ENCODE data around the gene CDYL.

The CDYL gene

DNA sequence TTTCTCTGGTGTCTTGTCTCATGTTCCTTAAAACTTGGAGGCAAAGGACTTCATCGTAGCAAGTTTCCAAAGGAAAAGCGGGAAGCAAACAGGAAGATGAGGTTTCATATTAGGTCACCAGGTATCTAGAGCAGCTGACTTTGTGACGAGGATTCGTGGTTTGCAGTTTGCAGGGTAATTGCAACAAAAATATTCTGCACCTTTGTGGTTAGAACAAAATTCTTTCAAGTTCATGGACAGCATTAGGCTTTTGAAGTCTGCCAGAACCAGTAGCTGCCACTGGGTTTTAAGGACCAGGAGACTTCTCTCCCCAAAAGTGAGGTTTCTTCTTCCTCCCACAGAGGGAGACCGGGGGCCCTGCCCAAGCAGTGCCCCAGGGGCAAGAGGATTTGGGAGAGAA, 164.2 kb downstream of the CDYL start:
- DNase-seq: no peak

DNA sequence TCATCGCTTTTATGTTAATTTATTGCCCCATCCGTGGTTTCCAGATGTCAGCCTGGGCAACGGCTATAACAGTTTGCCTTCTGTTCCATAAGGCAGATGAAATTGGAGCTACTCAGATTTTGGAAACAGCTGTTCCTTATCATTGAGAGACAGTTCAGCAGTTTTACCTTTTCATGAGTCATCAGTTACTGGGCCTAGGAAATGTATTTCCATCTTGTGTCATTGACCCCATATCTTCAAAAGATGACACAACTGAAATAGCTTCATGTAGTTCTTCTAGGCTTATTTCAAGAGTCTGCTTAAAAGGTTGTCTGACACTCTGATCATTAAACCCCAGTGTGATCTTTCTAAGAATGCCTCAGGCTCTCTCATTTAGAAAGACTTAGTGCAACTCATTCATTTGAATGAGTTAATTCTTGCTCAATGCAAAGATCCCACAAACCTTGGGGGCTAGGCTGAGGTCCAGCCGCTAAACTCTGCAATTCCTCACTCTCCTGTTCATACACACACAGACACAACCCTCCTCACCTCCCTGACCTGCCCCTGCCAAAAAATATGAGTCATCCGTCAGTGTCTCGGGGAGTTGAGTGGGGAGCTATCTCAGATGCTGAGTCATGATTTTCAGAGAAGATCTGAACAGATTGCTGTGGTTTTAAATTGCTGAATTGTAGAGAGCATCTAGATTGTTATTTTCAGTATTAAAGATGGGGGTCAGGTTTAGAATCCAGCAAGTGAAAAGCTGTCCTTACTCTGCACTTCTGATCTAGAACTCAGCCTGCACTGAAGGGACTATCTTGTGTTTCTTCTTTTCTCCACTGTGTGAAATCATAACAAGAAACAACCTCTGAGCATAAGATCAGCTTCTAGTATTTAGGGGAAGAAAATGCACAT, 165.8 kb downstream of the CDYL start:
- no peak for DNase-seq

DNA sequence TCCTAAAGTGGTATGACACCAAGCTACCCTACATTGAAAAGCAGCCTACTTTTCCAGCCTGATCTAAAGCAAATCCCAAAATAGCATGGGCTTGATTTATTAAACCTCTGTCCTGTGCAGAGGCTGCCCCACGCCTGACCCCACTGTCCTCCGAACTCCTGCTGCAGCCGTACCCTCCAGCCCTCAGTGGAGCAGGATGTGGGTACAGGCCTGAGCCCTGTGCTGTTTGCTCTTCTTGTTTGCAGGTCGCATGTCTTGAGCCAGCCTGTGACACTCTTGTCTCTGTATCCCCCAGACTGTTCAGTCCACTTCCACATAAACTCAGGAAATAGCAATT, 166.4 kb downstream of the CDYL start:
- DNase-seq: no peak

DNA sequence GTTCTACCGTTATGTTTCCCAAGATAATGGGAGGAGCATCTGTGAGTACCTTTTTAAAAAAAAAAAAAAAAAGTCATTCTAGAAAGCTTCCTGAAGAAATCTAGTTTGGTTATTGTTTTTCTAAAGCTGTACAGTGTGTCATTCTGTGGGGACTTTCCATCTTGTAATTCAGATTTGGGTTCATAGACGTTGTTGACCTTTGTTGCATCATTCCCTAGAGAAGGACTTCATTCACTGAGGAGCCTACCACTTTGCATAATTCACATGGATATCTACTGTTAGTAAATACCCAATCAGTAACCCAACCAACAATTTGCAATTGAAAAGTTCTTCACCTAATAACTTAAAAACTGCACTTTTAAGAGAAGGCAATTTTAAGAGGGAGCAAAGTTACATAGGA, 167.5 kb downstream of the CDYL start:
- DNase-seq: no peak

DNA sequence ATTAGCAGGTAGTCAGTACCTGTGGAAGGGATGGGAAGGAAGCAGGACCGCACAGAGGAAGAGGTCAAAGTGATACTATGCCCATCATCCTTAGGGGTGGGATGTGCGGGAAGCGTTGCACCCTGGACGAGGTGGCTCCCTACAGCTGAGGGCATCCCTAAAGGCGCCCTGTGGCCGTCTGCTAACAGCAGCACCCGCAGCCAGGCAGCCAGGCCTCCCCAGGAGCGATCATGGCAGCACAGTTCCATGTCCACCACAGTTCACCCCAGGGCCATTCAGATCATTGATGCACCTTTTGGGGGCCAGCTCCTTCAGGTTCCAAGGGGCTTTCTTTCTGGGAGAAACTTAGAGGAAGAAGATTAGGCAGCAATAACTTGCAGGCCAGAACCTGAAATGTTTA, 168.1 kb downstream of the CDYL start:
- DNase-seq: no peak

DNA sequence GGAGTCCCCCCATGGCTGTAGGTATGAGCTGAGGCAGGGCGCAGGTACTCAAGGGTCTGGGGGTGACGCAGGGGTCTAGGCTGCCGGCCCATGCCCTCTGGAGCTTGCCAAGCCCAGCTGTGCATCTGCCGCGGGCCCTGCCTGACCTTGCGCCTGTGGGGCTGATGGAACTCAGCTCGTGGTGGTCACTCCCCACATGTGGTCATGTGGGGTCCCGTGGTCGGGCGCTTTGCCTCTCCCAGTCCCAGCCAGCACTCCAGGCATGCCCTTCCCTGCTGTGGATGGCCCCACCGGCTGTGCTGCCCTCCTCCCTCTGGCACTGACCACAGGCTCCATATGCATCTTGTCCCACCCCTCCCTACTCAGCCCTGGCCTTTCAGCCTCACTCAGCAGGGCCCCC, 170.3 kb downstream of the CDYL start:
- no peak for DNase-seq

DNA sequence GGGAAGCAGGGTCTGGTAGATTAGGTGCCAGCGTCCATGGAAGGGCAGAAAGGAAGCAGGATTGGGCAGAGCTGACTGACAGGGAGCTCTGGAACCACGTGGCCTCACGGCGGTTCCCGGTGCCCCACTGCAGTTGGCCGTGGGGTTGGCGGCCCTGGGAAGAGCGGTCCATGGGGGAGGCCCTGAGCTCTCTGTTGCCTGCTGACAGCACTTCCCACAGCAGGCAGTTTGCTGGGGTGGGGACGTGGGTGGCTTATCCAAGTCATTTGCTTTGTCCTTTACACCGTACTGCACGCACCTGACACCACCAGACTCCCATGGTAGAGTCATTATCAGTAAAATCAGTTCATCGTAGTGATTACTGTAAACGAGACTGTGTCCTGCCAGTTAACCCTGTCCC, 171.5 kb downstream of the CDYL start:
- DNase-seq: no peak

DNA sequence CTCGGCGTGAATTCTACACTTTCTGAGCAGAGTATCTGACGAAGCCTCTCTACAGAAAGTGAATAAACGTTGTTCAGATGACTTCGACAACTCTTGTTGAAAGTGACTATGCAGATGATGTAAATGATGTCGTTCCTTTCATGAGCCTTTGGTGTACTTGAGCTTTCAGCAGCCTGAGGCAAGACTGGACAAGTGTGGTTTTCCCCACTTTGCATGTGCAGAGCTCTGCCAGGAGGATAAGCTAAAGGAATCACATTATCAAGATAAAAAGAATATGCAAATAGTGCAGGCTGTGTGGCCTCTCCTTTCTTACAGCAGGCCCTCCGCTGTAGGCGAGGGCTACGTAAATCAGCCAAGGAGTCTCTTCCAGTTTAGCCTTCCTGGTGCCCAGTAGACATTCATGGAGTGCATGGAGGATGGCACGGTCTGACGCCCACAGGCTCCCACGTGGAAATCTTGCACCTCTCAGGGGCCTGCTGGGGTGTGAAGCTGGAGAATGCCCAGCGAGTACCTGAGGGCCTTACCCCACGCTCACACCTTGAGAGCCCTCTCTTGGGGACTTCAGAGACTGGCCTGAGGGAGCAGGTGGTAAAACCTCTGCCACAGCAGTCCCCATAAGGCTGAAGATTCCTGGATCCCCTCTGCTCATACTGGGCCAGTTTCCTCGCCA, 172.7 kb downstream of the CDYL start:
- DNase-seq: no peak

DNA sequence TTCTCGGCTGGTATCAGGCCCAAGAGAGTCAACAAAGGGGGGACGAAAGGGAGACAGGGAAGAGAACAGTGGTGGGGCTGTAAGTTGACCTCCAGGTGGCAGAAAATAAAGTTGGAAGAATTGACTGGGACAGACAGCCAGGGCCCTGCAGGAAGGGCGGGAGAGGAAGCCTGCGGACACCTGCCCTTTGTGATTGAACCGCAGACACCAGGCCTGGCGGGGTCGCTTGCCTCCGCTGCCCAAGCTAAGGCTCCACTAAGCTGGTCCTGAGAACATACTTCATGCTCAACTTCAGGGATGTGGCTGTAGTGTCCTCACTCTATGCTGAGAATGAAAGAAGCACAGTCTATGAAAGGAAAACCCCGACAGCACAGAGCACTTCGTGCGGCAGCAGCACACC, 173.9 kb downstream of the CDYL start:
- no peak for DNase-seq

DNA sequence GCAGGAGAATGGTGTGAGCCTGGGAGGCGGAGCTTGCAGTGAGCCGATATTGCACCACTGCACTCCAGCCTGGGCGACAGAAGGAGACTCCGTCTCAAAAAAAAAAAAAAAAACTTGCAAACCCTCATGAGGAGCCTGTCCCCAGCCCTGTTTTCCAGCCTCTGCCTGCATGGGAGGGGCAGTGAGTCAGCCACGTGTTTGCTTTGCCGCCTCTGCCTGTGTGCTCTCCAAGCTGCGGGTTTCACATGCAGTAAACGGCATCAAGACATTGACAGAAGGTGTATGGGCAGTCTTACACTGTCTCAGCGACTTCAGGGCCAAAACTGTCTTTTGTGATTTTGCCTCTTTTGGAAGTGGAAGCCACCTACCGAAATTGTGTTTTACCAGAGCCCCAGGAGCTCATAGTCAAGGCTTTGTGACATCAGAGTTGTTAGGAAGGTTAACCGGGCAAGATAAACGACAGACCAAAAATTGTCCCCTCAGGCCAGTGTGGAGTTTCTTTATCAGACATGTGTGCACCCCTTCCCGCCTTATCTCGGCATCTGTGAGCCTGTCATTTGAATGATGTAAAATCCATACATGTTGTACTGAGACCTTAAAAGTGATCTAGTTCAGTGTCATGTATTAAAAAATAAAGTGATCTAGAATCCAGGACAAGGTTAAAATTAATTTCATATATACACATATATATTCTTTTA, 174.8 kb downstream of the CDYL start:
- no peak for DNase-seq

DNA sequence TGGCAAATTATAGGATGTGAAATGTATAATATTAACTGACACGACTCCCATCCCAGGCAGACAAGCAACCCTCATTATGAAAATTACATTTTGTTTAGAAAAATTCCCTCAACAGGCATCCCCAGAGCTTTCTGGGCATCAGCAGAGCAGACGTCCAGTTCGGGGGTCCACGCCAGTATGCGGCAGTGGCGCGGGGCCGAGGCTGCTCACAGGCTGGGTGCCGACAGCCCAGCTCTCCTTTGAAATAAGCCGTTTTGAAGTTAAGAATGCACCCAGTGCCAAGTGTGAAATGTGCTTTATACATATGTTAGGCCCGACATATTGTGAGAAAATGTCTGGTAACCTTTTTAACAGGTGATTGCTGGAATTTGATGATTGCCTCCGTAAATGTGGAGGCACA, 177.2 kb downstream of the CDYL start:
- DNase-seq: no peak

DNA sequence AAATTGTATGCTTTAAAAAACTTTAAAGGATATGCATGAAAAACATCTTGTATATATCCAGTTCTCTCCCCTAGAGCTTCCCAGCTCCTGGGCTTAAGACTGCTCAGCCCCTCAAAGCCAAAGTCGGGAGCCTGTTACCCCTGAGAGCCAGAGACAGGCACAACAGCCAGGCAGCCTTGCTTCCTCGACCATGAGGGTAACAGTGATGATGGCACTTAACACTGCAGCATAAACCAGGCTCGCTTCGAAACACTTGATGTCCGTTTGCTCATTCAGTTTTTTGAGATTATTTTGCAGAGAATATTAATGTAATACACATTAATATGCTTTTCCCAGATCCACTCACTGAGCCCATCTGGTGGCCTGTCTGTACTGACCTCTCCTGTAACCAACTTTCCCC, 180.4 kb downstream of the CDYL start:
- no peak for DNase-seq

DNA sequence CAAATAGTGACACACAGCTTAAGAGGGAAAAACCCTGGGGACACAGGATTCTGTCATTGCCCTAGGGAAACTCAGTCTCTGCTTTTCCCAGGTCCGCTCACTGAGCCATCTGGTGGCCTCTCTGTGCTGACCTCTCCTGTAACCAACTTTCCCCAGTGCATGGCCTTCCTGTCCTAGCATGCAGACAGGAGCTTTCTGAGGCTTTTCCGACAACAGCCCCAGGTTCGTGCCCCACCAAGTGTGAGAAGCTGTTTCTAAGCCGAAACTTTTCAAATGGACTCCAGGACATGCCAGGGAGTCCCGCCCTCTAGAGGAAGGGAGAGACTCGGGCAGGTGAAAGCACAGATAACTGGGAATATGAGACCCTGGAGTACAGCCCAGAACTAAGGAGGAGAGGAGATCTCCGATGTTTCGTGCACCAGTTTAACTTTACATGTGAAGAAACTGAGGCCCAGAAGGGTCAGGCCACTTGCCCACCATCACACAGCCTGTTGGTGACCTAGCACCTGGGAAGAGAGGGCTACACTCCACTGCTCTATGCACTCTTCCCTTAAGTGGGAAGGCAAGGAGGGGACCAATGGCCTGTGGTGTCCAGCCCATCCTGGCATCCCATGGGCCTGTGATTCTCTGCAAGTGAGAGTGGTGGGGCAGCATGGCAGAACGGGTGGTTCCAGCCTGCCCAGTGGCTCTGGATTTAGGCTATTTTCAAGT, 181.5 kb downstream of the CDYL start:
- no peak for DNase-seq

DNA sequence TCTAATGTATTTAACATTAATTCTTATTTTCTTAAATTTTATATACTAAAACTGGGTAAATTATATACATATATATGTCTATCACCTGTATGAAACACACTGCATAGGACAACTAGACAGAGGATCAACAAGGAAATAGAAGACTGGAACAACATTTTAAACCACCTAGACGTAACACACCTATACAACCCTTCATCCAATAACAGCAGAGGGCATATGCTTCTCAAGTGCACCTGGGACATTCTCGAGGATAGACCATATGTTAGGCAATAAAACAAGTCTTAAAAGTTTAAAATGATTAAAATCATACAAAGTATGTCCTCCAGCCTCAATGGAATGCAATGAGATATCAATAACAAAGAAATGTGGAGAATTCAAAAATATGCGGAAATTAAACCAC, 182.4 kb downstream of the CDYL start:
- no peak for DNase-seq

DNA sequence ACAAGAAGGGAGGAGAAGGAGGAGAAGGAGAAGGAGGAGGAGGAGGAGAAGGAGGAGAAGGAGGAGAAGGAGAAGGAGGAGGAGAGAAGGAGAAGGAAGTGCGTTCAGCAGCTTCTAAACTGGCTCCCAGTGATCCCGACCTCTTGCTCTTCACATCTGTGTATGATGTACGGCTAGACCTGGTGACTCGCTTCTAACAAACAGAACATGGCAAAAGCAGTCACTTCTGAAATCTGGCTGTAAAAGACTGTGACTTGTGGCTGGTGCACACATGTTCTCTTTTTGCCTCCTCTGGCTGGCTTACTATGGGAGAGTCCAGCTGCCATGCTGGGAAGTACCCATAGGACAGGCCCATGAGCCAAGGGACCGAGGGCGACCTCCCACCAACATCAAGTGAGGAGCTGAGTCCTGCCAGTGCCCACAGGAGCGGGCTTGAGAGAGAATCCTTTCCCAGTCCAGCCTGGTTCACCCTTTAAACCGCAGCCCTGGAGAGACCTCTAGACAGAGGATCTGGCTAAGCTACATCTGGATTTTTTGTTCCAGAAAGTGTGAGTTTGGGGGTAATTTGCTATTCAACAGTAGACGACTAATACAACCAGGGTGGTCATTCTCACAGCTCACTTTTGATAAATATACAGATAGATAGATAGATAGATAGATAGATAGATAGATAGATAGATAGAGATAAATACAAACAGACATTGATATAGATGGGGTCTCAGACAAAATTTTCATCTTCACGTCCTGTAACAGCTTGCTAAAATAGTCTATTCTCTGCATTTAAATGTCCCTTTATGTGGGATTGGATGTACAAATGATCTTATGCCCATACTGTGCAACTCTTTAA, 185.3 kb downstream of the CDYL start:
- no peak for DNase-seq

DNA sequence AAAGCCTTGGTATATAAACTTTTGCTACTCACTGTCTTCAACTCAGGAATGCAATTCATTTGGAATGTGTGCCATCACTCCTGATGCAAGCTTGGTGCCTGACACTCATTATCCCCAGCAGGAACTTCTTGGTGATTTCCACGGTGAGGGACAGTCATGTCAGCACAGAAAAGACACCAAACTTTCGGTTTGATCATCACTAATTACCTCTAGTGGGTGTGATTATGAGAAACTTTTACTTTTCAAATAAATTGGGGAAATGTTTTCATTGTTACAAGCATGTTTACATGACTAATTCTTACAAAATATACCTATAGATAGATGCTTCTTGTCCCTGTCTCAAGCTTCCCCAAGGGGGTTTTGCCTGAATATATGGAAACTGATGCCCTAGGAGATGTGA, 186.7 kb downstream of the CDYL start:
- DNase-seq: no peak

DNA sequence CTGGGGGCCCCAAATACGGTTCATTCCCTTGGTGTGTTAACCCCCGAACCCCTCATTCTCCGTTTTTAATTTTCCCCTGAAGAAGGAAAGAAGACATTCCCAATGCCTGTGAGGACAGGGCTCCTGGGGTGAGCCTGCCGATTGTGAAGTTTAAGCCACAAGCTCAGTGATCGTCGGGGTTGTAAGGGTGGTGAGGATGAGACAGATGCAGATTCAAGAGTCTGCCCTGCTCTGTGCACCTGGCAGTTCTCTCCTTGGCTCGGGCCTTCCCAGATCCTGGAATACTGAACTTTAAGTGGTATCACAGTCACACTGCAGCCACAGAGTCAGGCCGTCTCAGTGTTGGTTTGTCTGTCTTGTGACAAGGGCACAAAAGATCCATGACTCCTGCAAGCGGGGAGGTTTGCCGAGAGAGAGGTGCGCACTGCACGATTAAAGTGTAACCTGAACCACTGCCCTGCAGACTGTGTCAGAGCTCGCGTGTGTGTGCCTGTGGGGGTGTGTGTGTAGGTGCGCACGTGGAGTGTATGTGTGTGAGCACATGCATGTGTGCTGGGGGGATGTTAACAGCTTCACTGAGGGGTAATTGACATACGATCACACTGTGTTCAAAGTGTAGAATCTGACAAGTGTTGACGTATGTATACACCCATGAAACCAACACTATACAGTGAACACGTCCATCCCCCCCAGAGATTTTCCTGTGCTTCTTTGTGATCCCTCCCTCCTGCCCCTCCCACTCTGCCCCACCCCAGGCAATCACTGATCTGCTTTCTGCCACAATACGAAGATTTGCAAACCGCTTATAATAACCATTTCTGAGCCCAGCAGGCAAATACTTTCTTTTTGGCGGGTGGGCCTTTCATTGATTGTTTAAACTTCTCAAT, 188.7 kb downstream of the CDYL start:
- DNase-seq: no peak

DNA sequence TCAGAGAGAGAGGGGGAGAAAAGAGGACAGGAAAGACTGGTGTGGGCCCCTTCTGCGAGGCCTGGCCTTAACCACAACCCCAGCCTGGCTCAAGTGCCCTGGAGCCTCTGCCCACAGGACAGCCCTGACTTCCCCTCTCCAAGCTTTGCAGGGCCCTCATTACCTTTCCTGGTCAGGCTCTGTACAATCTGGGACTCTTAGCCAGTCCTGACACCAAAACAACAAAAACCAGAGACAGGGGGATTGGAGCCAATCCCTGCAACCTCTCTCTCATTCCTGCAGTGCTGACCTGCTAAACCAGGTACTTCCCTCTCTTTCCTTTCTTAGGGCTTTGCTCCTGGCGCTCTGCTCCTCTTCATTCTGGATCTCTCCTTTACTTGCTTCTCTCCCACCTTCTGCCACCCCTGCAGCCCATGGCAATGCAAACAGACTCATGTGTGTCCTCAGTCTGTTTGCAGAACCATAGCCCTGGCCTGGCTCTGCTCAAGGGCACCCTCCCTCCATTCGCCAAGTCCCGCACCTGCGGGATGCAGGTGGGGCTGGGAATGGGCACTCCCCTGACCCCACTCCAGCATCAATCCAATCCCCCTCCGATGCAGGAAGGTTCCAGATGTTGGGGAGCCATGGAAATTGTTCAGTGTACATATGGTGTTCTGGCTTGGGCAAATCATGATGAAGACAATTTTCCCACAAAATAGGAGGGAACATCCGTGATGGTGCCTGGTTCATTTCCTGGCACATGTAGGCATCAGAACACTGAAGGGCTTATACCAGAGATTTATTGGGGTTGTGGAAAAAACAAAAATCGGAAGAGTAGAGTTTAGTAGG, 189.6 kb downstream of the CDYL start:
- no peak for DNase-seq

DNA sequence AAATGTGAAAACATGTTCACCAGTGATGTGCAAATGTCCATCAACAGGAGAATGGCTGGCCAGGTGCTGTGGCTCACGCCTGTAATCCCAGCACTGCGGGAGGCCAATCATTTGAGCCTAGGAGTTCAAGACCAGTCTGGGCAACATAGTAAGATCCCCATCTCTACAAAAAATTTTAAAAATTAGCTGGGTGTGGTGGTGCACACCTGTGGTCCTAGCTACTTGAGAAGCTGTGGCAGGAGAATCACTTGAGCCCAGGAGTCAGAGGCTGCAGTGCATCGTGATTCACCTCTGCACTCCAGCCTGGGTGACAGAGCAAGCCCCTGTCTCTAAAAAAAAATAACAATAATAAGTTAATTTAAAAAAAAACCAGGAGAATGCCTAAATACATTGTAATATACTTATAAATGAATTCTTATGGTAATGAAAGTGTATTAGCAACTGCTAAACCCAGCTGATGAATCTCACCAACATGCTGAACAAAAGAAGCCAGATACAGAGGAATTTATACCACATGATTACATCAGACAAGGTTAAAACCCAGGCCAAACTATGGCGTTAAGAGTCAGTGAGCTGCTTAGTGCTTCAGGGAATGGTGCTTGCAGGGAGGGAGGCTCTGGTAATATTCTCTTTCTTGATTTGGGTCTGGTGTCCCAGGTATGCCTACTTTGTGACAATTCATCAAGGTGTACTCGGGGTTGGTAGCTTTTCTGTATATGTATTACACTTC, 191.3 kb downstream of the CDYL start:
- no peak for DNase-seq

Measured in NCI-H2029 treated with DMSO at 0.1 percent for 48 hours (cell line).